Measurements from ENCODE around the gene PARN.
"Not testable (repeated sequence)": the region's sequence is repeated elsewhere in the genome, so short reads cannot be mapped to it uniquely, and the experiment has no call there.

PARN gene

GRCh38 chr16:14444979-14445810 lies 184.9 kb downstream of the PARN start:
- H3K27ac ChIP-seq (ENCODE audit: low read length): no peak overlapping the region
- DNase-seq (ENCODE audit: low read depth, low spot score): no peak
- no peaks in the 10 kb centered on the region; the same call in 1 of the 2 replicates for H3K4me1 ChIP-seq (ENCODE audit: control insufficient read depth, insufficient read depth, low read length)
- WGBS (ENCODE audit: insufficient coverage, insufficient read length): no CpG with 5 or more reads among the region's 8 CpGs
- no peaks in the 10 kb centered on the region for H3K36me3 ChIP-seq (ENCODE audit: control insufficient read depth, insufficient read depth, low read length)
- no peaks in the 10 kb centered on the region for H3K9me3 ChIP-seq (ENCODE audit: control insufficient read depth, insufficient read depth, low read length)
- no peak overlapping the region for H3K4me3 ChIP-seq (ENCODE audit: low read length)
- H3K27me3 ChIP-seq (ENCODE audit: control insufficient read depth, insufficient read depth, low read length): no peaks in the 10 kb centered on the region

GRCh38 chr16:14441533-14441932 lies 188.5 kb downstream of the PARN start:
- not testable (repeated sequence) for H3K27me3 ChIP-seq (ENCODE audit: control insufficient read depth, insufficient read depth, low read length); H3K4me1 ChIP-seq (ENCODE audit: control insufficient read depth, insufficient read depth, low read length); H3K27ac ChIP-seq (ENCODE audit: low read length); H3K36me3 ChIP-seq (ENCODE audit: control insufficient read depth, insufficient read depth, low read length); DNase-seq (ENCODE audit: low read depth, low spot score); H3K4me3 ChIP-seq (ENCODE audit: low read length); H3K9me3 ChIP-seq (ENCODE audit: control insufficient read depth, insufficient read depth, low read length)
- WGBS (ENCODE audit: insufficient coverage, insufficient read length): no CpG with 5 or more reads among the region's 9 CpGs

GRCh38 chr16:14438256-14438655 lies 191.8 kb downstream of the PARN start:
- Histone ChIP-seq H3K9me3 (ENCODE audit: control insufficient read depth, insufficient read depth, low read length) (no peaks in the 10 kb centered on the region), H3K27me3 (ENCODE audit: control insufficient read depth, insufficient read depth, low read length) (no peaks in the 10 kb centered on the region), H3K4me3 (ENCODE audit: low read length) (no peak overlapping the region), H3K36me3 (ENCODE audit: control insufficient read depth, insufficient read depth, low read length) (no peaks in the 10 kb centered on the region), H3K27ac (ENCODE audit: low read length) (no peak overlapping the region), H3K4me1 (ENCODE audit: control insufficient read depth, insufficient read depth, low read length) (no peaks in the 10 kb centered on the region)
- WGBS (ENCODE audit: insufficient coverage, insufficient read length): no CpG with 5 or more reads among the region's 1 CpG
- no peak for DNase-seq (ENCODE audit: low read depth, low spot score)

GRCh38 chr16:14437426-14437825 lies 192.6 kb downstream of the PARN start:
- Histone ChIP-seq H3K36me3 (ENCODE audit: control insufficient read depth, insufficient read depth, low read length) (no peaks in the 10 kb centered on the region), H3K4me3 (ENCODE audit: low read length) (no peak overlapping the region), H3K27ac (ENCODE audit: low read length) (no peak overlapping the region), H3K4me1 (ENCODE audit: control insufficient read depth, insufficient read depth, low read length) (no peaks in the 10 kb centered on the region), H3K9me3 (ENCODE audit: control insufficient read depth, insufficient read depth, low read length) (no peaks in the 10 kb centered on the region), H3K27me3 (ENCODE audit: control insufficient read depth, insufficient read depth, low read length) (no peaks in the 10 kb centered on the region)
- no peak for DNase-seq (ENCODE audit: low read depth, low spot score)
- no CpG with 5 or more reads among the region's 7 CpGs for WGBS (ENCODE audit: insufficient coverage, insufficient read length)

- H3K4me3 ChIP-seq (ENCODE audit: low read length): no peak overlapping the region
- no peak overlapping the region for H3K27ac ChIP-seq (ENCODE audit: low read length)
- no peak for DNase-seq (ENCODE audit: low read depth, low spot score)
- H3K27me3 ChIP-seq (ENCODE audit: control insufficient read depth, insufficient read depth, low read length): no peaks in the 10 kb centered on the region
- WGBS (ENCODE audit: insufficient coverage, insufficient read length): no CpG with 5 or more reads among the region's 13 CpGs
- no peaks in the 10 kb centered on the region for H3K9me3 ChIP-seq (ENCODE audit: control insufficient read depth, insufficient read depth, low read length)
- no peaks in the 10 kb centered on the region for H3K4me1 ChIP-seq (ENCODE audit: control insufficient read depth, insufficient read depth, low read length)
- H3K36me3 ChIP-seq (ENCODE audit: control insufficient read depth, insufficient read depth, low read length): no peaks in the 10 kb centered on the region
These were observed 193.6 kb downstream of the PARN start for GRCh38 chr16:14436401-14436955.

GRCh38 chr16:14434860-14435259 lies 195.2 kb downstream of the PARN start:
- DNase-seq (ENCODE audit: low read depth, low spot score): no peak
- Histone ChIP-seq H3K36me3 (ENCODE audit: control insufficient read depth, insufficient read depth, low read length) (no peaks in the 10 kb centered on the region), H3K4me1 (ENCODE audit: control insufficient read depth, insufficient read depth, low read length) (no peaks in the 10 kb centered on the region), H3K4me3 (ENCODE audit: low read length) (no peak overlapping the region), H3K27me3 (ENCODE audit: control insufficient read depth, insufficient read depth, low read length) (no peaks in the 10 kb centered on the region), H3K9me3 (ENCODE audit: control insufficient read depth, insufficient read depth, low read length) (no peaks in the 10 kb centered on the region), H3K27ac (ENCODE audit: low read length) (no peak overlapping the region)
- no CpG with 5 or more reads among the region's 8 CpGs for WGBS (ENCODE audit: insufficient coverage, insufficient read length)

GRCh38 chr16:14428971-14429637 lies 201.0 kb downstream of the PARN start:
- not testable (repeated sequence) for H3K27ac ChIP-seq (ENCODE audit: low read length); DNase-seq (ENCODE audit: low read depth, low spot score); H3K4me1 ChIP-seq (ENCODE audit: control insufficient read depth, insufficient read depth, low read length); H3K4me3 ChIP-seq (ENCODE audit: low read length); H3K27me3 ChIP-seq (ENCODE audit: control insufficient read depth, insufficient read depth, low read length); H3K9me3 ChIP-seq (ENCODE audit: control insufficient read depth, insufficient read depth, low read length); H3K36me3 ChIP-seq (ENCODE audit: control insufficient read depth, insufficient read depth, low read length)
- no CpG with 5 or more reads among the region's 14 CpGs for WGBS (ENCODE audit: insufficient coverage, insufficient read length)

- peaks cover 1% of the 10 kb centered on the region; the same call in 1 of the 2 replicates for H3K4me1 ChIP-seq (ENCODE audit: control insufficient read depth, insufficient read depth, low read length)
- DNase-seq (ENCODE audit: low read depth, low spot score): no peak
- no peaks in the 10 kb centered on the region for H3K9me3 ChIP-seq (ENCODE audit: control insufficient read depth, insufficient read depth, low read length)
- H3K36me3 ChIP-seq (ENCODE audit: control insufficient read depth, insufficient read depth, low read length): no peaks in the 10 kb centered on the region
- no peaks in the 10 kb centered on the region for H3K27me3 ChIP-seq (ENCODE audit: control insufficient read depth, insufficient read depth, low read length)
- H3K4me3 ChIP-seq (ENCODE audit: low read length): no peak overlapping the region
- no peak overlapping the region for H3K27ac ChIP-seq (ENCODE audit: low read length)
- WGBS (ENCODE audit: insufficient coverage, insufficient read length): no CpG with 5 or more reads among the region's 4 CpGs
These were observed 202.0 kb downstream of the PARN start for GRCh38 chr16:14428043-14428442.

- H3K4me3 ChIP-seq (ENCODE audit: low read length): no peak overlapping the region
- H3K36me3 ChIP-seq (ENCODE audit: control insufficient read depth, insufficient read depth, low read length): no peaks in the 10 kb centered on the region
- no peaks in the 10 kb centered on the region for H3K27me3 ChIP-seq (ENCODE audit: control insufficient read depth, insufficient read depth, low read length)
- H3K9me3 ChIP-seq (ENCODE audit: control insufficient read depth, insufficient read depth, low read length): no peaks in the 10 kb centered on the region
- no CpG with 5 or more reads among the region's 9 CpGs for WGBS (ENCODE audit: insufficient coverage, insufficient read length)
- peaks cover 1% of the 10 kb centered on the region; the same call in 1 of the 2 replicates for H3K4me1 ChIP-seq (ENCODE audit: control insufficient read depth, insufficient read depth, low read length)
- H3K27ac ChIP-seq (ENCODE audit: low read length): no peak overlapping the region
- DNase-seq (ENCODE audit: low read depth, low spot score): no peak
These were observed 202.6 kb downstream of the PARN start for GRCh38 chr16:14427371-14427948.

GRCh38 chr16:14424595-14424994 lies 205.5 kb downstream of the PARN start:
- Histone ChIP-seq H3K27me3 (ENCODE audit: control insufficient read depth, insufficient read depth, low read length) (no peaks in the 10 kb centered on the region), H3K27ac (ENCODE audit: low read length) (no peak overlapping the region), H3K36me3 (ENCODE audit: control insufficient read depth, insufficient read depth, low read length) (no peaks in the 10 kb centered on the region), H3K4me3 (ENCODE audit: low read length) (no peak overlapping the region), H3K4me1 (ENCODE audit: control insufficient read depth, insufficient read depth, low read length) (peaks cover 1% of the 10 kb centered on the region; the same call in 1 of the 2 replicates), H3K9me3 (ENCODE audit: control insufficient read depth, insufficient read depth, low read length) (no peaks in the 10 kb centered on the region)
- no peak for DNase-seq (ENCODE audit: low read depth, low spot score)
- WGBS (ENCODE audit: insufficient coverage, insufficient read length): no CpG with 5 or more reads among the region's 4 CpGs
